HepG2 (cell line): ENCODE measurements around the gene MSL2. TPM values are rescaled to one million over a fixed set of nuclear protein-coding genes. Genes with fewer than 3 reads are reported as not detected.
A peak's percentile ranks its signal among the peaks of the same experiment; 100 is the strongest.

Experiments
- ATAC-seq: fragments of 200-7000 bp; cut with Tn5 transposase; 3 replicates; pipeline ENCODE4 v1.9.1; 2020; ENCODE audit warnings: mild to moderate bottlenecking, moderate library complexity
- BruUV-seq: library from RNA; stranded (reverse); fragments of 400-500 nt; replicated peaks from 2 replicates; lab custom pipeline; 2021; lab: Mats Ljungman, UMichigan
- CTCF ChIA-PET: fragments of 300-600 bp; formaldehyde crosslinking; extraction: SDS; loops from one replicate; lab custom pipeline; 2021; ENCODE audit warnings: low total read pairs, inconsistent platforms, low intra/inter-chr PET ratio; lab: Yijun Ruan, JAX
- POLR2A ChIA-PET: fragments of 350-600 bp; sonication (Branson Sonifier 250); formaldehyde crosslinking; loops from one replicate; lab custom pipeline; 2020; ENCODE audit warnings: antibody characterized with exemption, inconsistent platforms; lab: Yijun Ruan, JAX
- DNase-seq: peaks from one replicate; pipeline ENCODE4 v3.0.0-alpha.2; 2015; ENCODE audit warnings: low spot score
- FAIRE-seq: peaks from 3 replicates; lab custom pipeline; 2011; peaks lifted over from hg19 to GRCh38; lab: Jason Lieb, UNC
- H2AFZ ChIP-seq: one replicate; pipeline ENCODE4 v1.6.1; 2011; ENCODE audit warnings: low read length, inconsistent platforms
- H3K27ac ChIP-seq: fragments of 300-600 bp; 3 replicates; pipeline ENCODE4 v1.8.0; 2011; ENCODE audit warnings: mixed run types, mild to moderate bottlenecking, mixed read lengths, low read length, inconsistent platforms; ENCODE audit not compliant: insufficient read depth; ENCODE audit errors: extremely low read length
- H3K27me3 ChIP-seq, 2 experiments: fragments of 200-600 bp in 1 of 2; 2 replicates in 1 of 2; 3 replicates in 1 of 2; pipeline versions ENCODE4 v1.6.0 to v1.8.0; 2011; ENCODE audit warnings: low read length in 2 of 2, mild to moderate bottlenecking in 2 of 2, moderate library complexity in 2 of 2, inconsistent platforms in 1 of 2; ENCODE audit not compliant: insufficient read depth in 2 of 2, control insufficient read depth in 1 of 2
- H3K36me3 ChIP-seq, 2 experiments: fragments of 200-600 bp in 1 of 2; replicated peaks in 1 of 2; 2 replicates in 1 of 2; 3 replicates in 1 of 2; pipeline versions ENCODE4 v1.5.1 to v1.8.0; 2011; ENCODE audit warnings: low read length in 2 of 2, inconsistent platforms in 1 of 2; ENCODE audit not compliant: insufficient read depth in 2 of 2, control insufficient read depth in 1 of 2
- H3K4me1 ChIP-seq: 2 replicates; pipeline ENCODE4 v1.5.1; 2012; ENCODE audit warnings: low read length, inconsistent platforms; ENCODE audit not compliant: insufficient read depth
- H3K4me2 ChIP-seq: 2 replicates; pipeline ENCODE4 v1.6.0; 2011; ENCODE audit warnings: low read depth, low read length, inconsistent platforms
- H3K4me3 ChIP-seq, 3 experiments: fragments of 200-600 bp in 1 of 3; sonication (generic), shearing (Covaris generic) in 1 of 3; replicated peaks in 1 of 3; 2 replicates each; pipeline ENCODE4 v1.5.1; 2011 to 2016; ENCODE audit warnings: low read length in 3 of 3, inconsistent platforms in 2 of 3, low read depth in 2 of 3, mild to moderate bottlenecking in 2 of 3, control low read depth in 1 of 3, mixed read lengths in 1 of 3; ENCODE audit not compliant: insufficient read depth in 1 of 3
- H3K79me2 ChIP-seq: one replicate; pipeline ENCODE4 v1.6.1; 2011; ENCODE audit warnings: low read length, inconsistent platforms; ENCODE audit not compliant: insufficient read depth
- H3K9ac ChIP-seq: 2 replicates; pipeline ENCODE4 v1.6.0; 2011; ENCODE audit warnings: mild to moderate bottlenecking, low read depth, low read length, inconsistent platforms; ENCODE audit not compliant: insufficient read depth
- H3K9me3 ChIP-seq: 2 replicates; pipeline ENCODE4 v1.5.1; 2012; ENCODE audit warnings: mild to moderate bottlenecking, low read length
- H4K20me1 ChIP-seq: 2 replicates; pipeline ENCODE4 v1.6.0; 2011; ENCODE audit warnings: inconsistent platforms, mild to moderate bottlenecking, low read length, moderate library complexity; ENCODE audit not compliant: insufficient read depth
- CEBPB ChIP-seq: IDR thresholded peaks from 2 replicates; pipeline ENCODE4 v1.6.1; 2011; ENCODE audit warnings: low read depth, low read length, improper control_type of control experiment, borderline replicate concordance
- NR2F6 ChIP-seq, 2 experiments: IDR thresholded peaks; 2 replicates each; pipeline ENCODE4 v1.6.1; 2016; ENCODE audit warnings: antibody characterized with exemption in 1 of 2, mild to moderate bottlenecking in 1 of 2
- SMC3 ChIP-seq: IDR thresholded peaks from 2 replicates; pipeline ENCODE4 v1.6.1; 2011; ENCODE audit warnings: low read length, improper control_type of control experiment
- SRSF1 ChIP-seq: fragments of 200-400 bp; formaldehyde crosslinking; optimal IDR thresholded peaks from 2 replicates; pipeline ENCODE3; 2017; ENCODE audit warnings: mild to moderate bottlenecking, low read depth, low read length, moderate library complexity
- WIZ ChIP-seq: sonication (generic); formaldehyde crosslinking; IDR thresholded peaks from 2 replicates; pipeline ENCODE4 v1.5.1; 2020; ENCODE audit warnings: mild to moderate bottlenecking, missing genetic modification reagents
- ZBTB38 ChIP-seq: sonication (generic); formaldehyde crosslinking; IDR thresholded peaks from 2 replicates; pipeline ENCODE4 v1.5.1; 2020; ENCODE audit warnings: mild to moderate bottlenecking, missing genetic modification reagents
- ZNF17 ChIP-seq: sonication (generic); formaldehyde crosslinking; IDR thresholded peaks from 2 replicates; pipeline ENCODE4 v1.5.0; 2020; ENCODE audit warnings: mild to moderate bottlenecking, missing genetic modification reagents
- ZNF552 ChIP-seq: sonication (generic); formaldehyde crosslinking; IDR thresholded peaks from 2 replicates; pipeline ENCODE4 v1.9.0; 2022; ENCODE audit warnings: missing genetic modification reagents, mild to moderate bottlenecking, borderline replicate concordance
- WGBS: methylation state at CpG from one replicate; pipeline ENCODE4 v1.1.6; 2017; ENCODE audit warnings: low lambda C conversion rate; 5-methylcytosine and 5-hydroxymethylcytosine counted together
- in situ Hi-C: cut with HindIII; loops from 2 replicates; pipeline ENCODE4 v1.10.0; 2017; ENCODE audit warnings: low pct_unique_long_range_greater_than_20kb; ENCODE audit not compliant: extremely low pct_ligation_motif_present
- intact Hi-C: fragments of 100-400 bp; cut with micrococcal nuclease; formaldehyde crosslinking; loops from one replicate; pipeline ENCODE4 v1.10.0; 2022; ENCODE audit not compliant: unreplicated experiment
- polyA plus RNA-seq, 8 experiments: library from polyadenylated mRNA; depleted of rRNA in 3 of 8; stranded (reverse) in 7 of 8; unstranded in 1 of 8; fragments of >200 nt; fragmentation: Illumina TruSeq in 4 of 8; extraction: Trizol in 4 of 8; gene quantifications; 2 replicates each; pipeline versions ENCODE4 v1.2.1 to v1.2.3, GENCODE V29; 2011 to 2016; ENCODE audit warnings: low read depth in 4 of 8, missing spikeins in 1 of 8, mixed read lengths in 1 of 8; ENCODE audit not compliant: insufficient read depth in 1 of 8
- total RNA-seq, 5 experiments: library from RNA; depleted of rRNA; stranded (reverse); fragments of >200 nt; fragmentation: Illumina TruSeq; extraction: Trizol; gene quantifications; 2 replicates each; pipeline ENCODE4 v1.2.3, GENCODE V29; 2016; ENCODE audit warnings: low read depth in 1 of 5
- TF ChIP-seq, protein P1 (sequence below), 2 experiments: fragments of 450-650 bp in 1 of 2; sonication (generic) in 1 of 2; formaldehyde crosslinking; IDR thresholded peaks; 2 replicates each; pipeline versions ENCODE4 v1.5.0 to v1.8.0; 2020 to 2022; ENCODE audit warnings: mild to moderate bottlenecking in 1 of 2, missing genetic modification reagents in 1 of 2
- TF ChIP-seq, protein P2 (sequence below): IDR thresholded peaks from 2 replicates; pipeline ENCODE4 v1.6.1; 2018; ENCODE audit warnings: missing genetic modification reagents, mild to moderate bottlenecking, missing compliant biosample characterization
- TF ChIP-seq, protein P3 (sequence below): sonication (generic); formaldehyde crosslinking; conservative IDR thresholded peaks from 2 replicates; pipeline ENCODE4 v1.8.0; 2022; ENCODE audit warnings: low read depth, missing genetic modification reagents

MSL2 gene
- total and polyA plus RNA-seq, 2 of the 13 experiments (the other 11 are each of a cell fraction or from before 2014, with no cell fraction given): 6.9 to 11.7 TPM

DNA sequence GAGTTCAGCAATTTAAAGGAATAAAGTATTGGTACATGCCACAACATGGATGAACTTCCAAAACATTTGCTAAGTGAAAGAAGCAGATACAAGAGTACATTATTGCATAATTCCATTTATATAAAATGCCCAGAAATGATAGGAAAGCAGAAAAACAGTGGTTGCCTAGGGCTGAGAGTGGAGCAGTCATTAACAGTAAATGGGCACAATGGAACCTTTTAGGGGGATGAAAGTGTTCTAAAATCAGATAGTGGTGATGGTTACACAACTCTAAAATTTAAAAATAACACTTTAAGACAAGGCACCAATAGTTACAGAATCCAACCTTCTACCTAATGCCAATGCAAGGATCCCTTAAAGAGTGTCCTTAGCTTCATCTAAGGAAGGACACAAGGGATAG lies 34.6 kb downstream of the MSL2 start:
- Histone ChIP-seq H3K36me3 (no peaks in the 10 kb centered on the region), H3K4me3 (no peak overlapping the region), H3K9ac (no peak overlapping the region), H3K9me3 (no peaks in the 10 kb centered on the region), H3K27ac (no peak overlapping the region), H3K79me2 (peaks cover 93% of the 10 kb centered on the region)
- POLR2A ChIA-PET: no interaction called here
- intact Hi-C loops: no loop called here
- CTCF ChIA-PET: no interaction called here
- peak; percentile 20; the same call in 1 of the 2 replicates for TF ChIP-seq CEBPB
- TF ChIP-seq WIZ (CRISPR knock-in tag): no peak
- TF ChIP-seq, all 625 proteins: peak for 1
- in situ Hi-C loops: no loop called here
- peaks cover 7% of the 10 kb centered on the region for H3K4me1 ChIP-seq
- FAIRE-seq (no peak), DNase-seq (no peak), ATAC-seq (no peak)
- H3K27me3 ChIP-seq: no peaks in the 10 kb centered on the region
- BruUV-seq: no TSS peak
- H3K4me2 ChIP-seq: no peak overlapping the region
- peaks cover 57% of the 10 kb centered on the region for H4K20me1 ChIP-seq
- no peak overlapping the region for H2AFZ ChIP-seq

DNA sequence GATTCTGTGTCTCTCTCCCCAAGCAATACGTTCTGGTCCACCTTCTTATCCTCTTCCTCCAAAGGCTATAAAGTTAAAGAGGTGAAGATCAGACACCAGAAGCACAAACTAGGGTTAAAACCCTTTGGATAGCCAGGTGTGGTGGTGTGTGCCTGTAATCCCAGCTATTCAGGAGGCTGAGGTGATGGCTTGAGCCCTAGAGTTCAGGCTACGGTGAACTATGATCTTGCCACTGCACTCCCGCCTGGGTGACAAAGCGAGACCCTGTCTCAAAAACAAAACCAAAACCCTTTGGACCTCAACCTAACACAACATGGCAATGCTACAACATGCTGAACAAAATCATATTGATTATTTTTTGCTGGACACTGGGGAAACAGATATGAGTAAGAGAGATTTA lies 43.2 kb downstream of the MSL2 start:
- H3K27ac ChIP-seq: no peak overlapping the region
- 91% methylated on average over 4 of the region's 4 CpGs for WGBS
- TF ChIP-seq, protein P1, sequence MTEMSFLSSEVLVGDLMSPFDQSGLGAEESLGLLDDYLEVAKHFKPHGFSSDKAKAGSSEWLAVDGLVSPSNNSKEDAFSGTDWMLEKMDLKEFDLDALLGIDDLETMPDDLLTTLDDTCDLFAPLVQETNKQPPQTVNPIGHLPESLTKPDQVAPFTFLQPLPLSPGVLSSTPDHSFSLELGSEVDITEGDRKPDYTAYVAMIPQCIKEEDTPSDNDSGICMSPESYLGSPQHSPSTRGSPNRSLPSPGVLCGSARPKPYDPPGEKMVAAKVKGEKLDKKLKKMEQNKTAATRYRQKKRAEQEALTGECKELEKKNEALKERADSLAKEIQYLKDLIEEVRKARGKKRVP (CRISPR knock-in tag; IDR thresholded peaks at IDR 0.05): no peak
- no peak for TF ChIP-seq SMC3
- TF ChIP-seq, protein P2, sequence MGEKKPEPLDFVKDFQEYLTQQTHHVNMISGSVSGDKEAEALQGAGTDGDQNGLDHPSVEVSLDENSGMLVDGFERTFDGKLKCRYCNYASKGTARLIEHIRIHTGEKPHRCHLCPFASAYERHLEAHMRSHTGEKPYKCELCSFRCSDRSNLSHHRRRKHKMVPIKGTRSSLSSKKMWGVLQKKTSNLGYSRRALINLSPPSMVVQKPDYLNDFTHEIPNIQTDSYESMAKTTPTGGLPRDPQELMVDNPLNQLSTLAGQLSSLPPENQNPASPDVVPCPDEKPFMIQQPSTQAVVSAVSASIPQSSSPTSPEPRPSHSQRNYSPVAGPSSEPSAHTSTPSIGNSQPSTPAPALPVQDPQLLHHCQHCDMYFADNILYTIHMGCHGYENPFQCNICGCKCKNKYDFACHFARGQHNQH (CRISPR knock-in tag): no peak
- no peak for TF ChIP-seq SRSF1
- TF ChIP-seq ZNF552 (CRISPR knock-in tag): no peak
- no peak for TF ChIP-seq ZBTB38 (CRISPR knock-in tag)
- TF ChIP-seq NR2F6 (IDR thresholded peaks at IDR 0.05): no peak
- TF ChIP-seq NR2F6 (CRISPR knock-in tag; IDR thresholded peaks at IDR 0.05): 0 out of 2 replicates have a peak, but pooled peaks have one; percentile 4
- no peak for TF ChIP-seq ZNF17 (CRISPR knock-in tag)
- TF ChIP-seq, protein P3, sequence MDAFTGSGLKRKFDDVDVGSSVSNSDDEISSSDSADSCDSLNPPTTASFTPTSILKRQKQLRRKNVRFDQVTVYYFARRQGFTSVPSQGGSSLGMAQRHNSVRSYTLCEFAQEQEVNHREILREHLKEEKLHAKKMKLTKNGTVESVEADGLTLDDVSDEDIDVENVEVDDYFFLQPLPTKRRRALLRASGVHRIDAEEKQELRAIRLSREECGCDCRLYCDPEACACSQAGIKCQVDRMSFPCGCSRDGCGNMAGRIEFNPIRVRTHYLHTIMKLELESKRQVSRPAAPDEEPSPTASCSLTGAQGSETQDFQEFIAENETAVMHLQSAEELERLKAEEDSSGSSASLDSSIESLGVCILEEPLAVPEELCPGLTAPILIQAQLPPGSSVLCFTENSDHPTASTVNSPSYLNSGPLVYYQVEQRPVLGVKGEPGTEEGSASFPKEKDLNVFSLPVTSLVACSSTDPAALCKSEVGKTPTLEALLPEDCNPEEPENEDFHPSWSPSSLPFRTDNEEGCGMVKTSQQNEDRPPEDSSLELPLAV: no peak

More for the DNA sequence above, 43.2 kb downstream of the MSL2 start:
- Histone ChIP-seq H4K20me1 (peaks cover 46% of the 10 kb centered on the region), H2AFZ (no peak overlapping the region), H3K9ac (no peak overlapping the region), H3K4me1 (peaks cover 15% of the 10 kb centered on the region), H3K27me3 (no peaks in the 10 kb centered on the region), H3K9me3 (no peaks in the 10 kb centered on the region), H3K4me3 (no peak overlapping the region), H3K4me2 (no peak overlapping the region), H3K36me3 (peaks cover 8 to 29% of the 10 kb centered on the region in 2 experiments; a peak in 4 of 5 replicates), H3K79me2 (peaks cover 86% of the 10 kb centered on the region)
- intact Hi-C loops (no loop called here), in situ Hi-C loops (no loop called here)
- no TSS peak for BruUV-seq
- peak; percentile 72 for ATAC-seq
- POLR2A ChIA-PET: no interaction called here
- CTCF ChIA-PET: no interaction called here
- no peak for DNase-seq
- FAIRE-seq: no peak
